Daoy (cell line): ENCODE measurements around the gene BCL7A. TPM values are rescaled to one million over a fixed set of nuclear protein-coding genes. Genes with fewer than 3 reads are reported as not detected.
"Not testable (repeated sequence)": the region's sequence is repeated elsewhere in the genome, so short reads cannot be mapped to it uniquely, and the experiment has no call there.

Experiments
- DNase-seq: peaks from one replicate; pipeline ENCODE4 v3.0.0-alpha.2; 2015; ENCODE audit warnings: low read depth
- total RNA-seq: library from RNA; depleted of rRNA; stranded (reverse); fragments of >200 nt; shearing (Covaris generic); gene quantifications from 2 replicates; pipeline ENCODE4 v1.2.3, GENCODE V29; 2014; rRNA removed

BCL7A gene
- 7.1 and 9.4 TPM in 2 replicates for total RNA-seq

GRCh38 chr12:122021822-122022392, at the start of gene BCL7A:
Gene BCL7A (plus strand): TSS chr12:122021884. CDS start chr12:122022092, 208 bp downstream.
- DNase-seq = peak; percentile 78

- no peak for DNase-seq
Measured at GRCh38 chr12:121974026-121974985, 47.4 kb upstream of the BCL7A start.

GRCh38 chr12:121975021-121975420, 46.7 kb upstream of the BCL7A start:
- no peak for DNase-seq

GRCh38 chr12:121976950-121977349, 44.7 kb upstream of the BCL7A start:
- DNase-seq = no peak

GRCh38 chr12:121980191-121980891, 41.3 kb upstream of the BCL7A start:
- peak; percentile 65 for DNase-seq

GRCh38 chr12:121980892-121981272, 40.8 kb upstream of the BCL7A start:
- DNase-seq = no peak

GRCh38 chr12:121981456-121981855, 40.2 kb upstream of the BCL7A start:
- no peak for DNase-seq

- no peak for DNase-seq
Measured at GRCh38 chr12:121982950-121983349, 38.7 kb upstream of the BCL7A start.

GRCh38 chr12:121983536-121984210, 38.0 kb upstream of the BCL7A start:
- DNase-seq = no peak

GRCh38 chr12:121986489-121987245, 35.0 kb upstream of the BCL7A start:
- DNase-seq = no peak

GRCh38 chr12:121988519-121988918, 33.2 kb upstream of the BCL7A start:
- not testable (repeated sequence) for DNase-seq

GRCh38 chr12:121989276-121990113, 32.2 kb upstream of the BCL7A start:
- DNase-seq = no peak

GRCh38 chr12:121990114-121990647, 31.5 kb upstream of the BCL7A start:
- no peak for DNase-seq

GRCh38 chr12:121990692-121991603, 30.7 kb upstream of the BCL7A start:
- no peak for DNase-seq

- DNase-seq = peak; percentile 94
Measured at GRCh38 chr12:121992059-121992879, 29.4 kb upstream of the BCL7A start.

- DNase-seq = no peak
Measured at GRCh38 chr12:121996050-121996944, 25.4 kb upstream of the BCL7A start.
